Activated T-helper 9 cell treated with anti-CD3 and anti-CD28 coated beads, Interleukin-2, amount 50 U/mL, for 16 hours (primary cell): Measurements from ENCODE around the gene DNMT3L.
"Not testable (repeated sequence)": the region's sequence is repeated elsewhere in the genome, so short reads cannot be mapped to it uniquely, and the experiment has no call there.

Experiments used
- DNase-seq: peaks from one replicate; pipeline ENCODE4 v3.0.0-alpha.2; 2020; ENCODE audit warnings: low read depth

The DNMT3L gene

DNA sequence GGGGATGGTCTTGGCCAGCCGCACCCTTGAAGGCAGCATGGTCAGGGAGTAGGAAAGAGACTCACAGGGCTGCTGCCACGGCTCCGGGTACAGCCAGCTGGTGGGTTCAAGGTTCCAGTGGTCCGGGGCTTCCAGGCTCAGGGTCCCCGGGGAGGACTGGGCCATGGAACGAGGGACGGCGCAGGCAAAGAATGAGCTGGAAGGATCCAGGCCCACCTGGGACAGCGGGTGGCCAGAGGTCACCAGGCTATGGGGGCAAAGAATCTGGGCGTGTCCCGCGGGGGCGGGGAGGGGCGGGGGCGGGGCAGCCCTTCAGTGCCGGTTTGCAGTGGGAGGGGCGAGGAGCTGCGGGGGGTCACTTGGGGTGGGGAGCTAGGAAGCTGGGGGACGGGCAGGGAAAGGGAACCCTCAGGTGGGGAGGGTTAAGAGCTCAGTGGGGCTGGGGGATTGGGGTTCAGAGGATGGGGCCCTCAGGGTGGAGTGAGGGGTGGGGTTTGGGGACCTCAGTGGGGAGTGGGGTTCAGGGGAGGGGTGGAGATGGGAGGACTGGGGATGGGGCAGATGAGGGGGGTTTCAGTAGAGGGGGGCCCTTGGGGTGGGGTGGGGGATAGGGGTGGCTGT lies at the start of gene DNMT3L:
DNMT3L (minus strand) TSS at position 223 of the 621 bp plus-strand sequence. CDS start 638 bp downstream, outside the sequence.
- no peak for DNase-seq

DNA sequence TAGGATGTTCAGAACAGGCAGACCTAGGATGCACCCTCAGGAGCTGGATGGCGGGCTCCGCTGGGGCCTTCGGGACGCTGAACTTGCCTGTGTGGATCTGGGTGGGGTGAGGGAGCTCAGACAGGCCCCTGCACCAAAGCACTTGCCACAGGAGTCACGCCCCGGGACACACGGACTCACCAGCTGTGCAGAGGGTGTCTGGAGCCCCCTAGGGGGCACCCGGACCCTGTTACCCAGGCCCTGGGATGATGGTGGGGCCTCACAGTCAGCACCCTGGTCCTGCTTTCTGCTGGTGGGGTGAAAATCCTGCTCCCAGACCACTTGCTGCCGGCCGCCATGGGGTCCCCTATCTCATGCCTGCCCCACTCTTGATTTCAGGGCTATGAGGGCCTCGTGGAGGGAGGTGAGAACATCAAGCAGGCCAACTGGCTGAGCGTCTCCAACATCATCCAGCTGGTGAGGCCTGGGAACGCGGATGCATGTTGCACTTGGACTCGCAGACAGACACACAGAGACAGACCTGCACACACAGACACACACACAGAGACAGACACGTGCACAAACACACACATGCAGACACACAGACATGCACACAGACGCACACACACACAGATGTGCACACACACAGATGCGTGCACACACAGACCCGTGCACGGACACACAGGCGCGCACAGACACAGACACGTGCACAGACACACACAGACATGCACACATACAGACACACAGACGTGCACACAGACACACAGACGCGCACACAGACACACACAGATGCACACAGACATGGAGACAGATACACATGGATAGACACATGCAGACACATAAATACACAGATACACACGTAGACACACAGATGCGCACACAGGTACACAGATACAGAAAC lies 49.2 kb upstream of the DNMT3L start:
- DNase-seq: no peak

DNA sequence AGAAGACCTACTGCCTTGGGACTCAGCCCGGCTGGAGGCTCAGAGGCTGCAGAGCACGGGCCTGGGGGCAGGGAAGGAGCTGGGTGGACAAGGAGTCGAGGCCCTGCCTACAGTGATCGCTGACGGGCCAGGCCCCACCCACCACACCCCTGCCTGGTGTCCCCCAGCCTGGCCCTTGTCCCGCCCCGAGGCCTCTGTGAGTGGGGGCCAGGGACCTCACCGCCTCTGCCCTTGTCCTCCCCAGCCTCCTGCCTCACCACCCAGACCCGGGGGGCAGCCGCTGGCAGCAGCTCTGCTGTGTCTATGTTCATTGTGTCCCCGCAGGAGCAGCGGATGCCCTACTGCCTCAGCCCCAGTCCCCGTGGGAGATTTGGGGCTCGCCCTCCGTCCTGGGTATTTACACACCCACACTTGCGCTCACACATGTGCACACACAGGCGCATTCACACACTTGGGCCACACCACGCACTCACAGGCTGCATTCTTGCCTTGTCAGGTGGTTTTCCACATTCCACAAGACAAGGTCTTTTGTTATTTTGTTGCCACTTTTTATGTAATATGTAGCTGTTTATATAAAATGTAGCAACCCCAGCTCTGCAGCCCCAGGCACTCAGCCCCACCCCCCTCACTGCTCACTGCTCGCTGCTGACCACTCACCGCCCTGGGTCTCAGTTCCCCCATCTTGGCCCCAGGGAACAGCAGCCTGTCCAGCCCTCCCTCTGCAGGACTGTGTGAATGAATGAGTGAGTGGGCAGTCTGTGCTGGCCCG lies 45.4 kb upstream of the DNMT3L start:
- no peak for DNase-seq

DNA sequence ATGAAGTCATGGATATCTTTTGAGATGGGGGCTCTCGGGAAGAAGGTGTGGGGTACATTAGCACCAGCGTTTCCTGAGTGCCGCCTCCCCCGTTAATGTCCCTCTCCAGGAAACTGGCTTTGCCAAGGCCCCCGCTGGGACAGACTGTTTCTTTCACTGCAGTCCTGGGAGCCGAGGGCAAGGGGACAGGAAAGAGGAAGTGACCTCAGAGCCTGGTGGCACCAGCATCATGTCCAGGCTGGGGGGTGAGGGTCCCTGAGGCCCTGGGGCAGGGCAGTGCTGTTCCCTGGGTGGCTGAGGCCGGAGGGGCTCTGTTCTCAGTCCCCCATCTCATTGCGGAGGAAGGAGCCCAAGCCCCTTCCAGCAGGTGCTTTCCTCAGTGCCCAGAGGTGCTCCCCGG lies 44.0 kb upstream of the DNMT3L start:
- no peak for DNase-seq

DNA sequence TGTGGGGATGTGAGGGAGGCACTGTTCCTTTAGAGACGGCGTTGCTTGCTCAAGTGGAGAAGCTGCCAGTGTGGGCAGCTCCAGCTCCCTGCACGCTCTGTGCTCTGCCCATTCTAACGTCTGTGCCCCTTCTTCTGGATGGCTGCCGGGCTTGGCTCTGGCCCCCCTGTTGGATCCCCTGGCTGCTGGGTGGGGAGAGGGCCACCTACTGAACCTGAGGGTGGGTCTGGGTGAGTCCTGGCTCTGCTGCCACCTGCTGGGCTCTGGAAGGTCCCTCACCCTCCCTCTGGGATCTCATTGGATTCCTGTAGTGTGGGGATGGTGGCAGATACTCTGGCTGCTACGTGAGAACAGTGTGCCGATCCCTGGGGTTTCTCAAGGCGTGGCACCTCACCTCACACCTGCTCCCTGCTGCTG lies 43.2 kb upstream of the DNMT3L start:
- DNase-seq: peak; percentile 25

DNA sequence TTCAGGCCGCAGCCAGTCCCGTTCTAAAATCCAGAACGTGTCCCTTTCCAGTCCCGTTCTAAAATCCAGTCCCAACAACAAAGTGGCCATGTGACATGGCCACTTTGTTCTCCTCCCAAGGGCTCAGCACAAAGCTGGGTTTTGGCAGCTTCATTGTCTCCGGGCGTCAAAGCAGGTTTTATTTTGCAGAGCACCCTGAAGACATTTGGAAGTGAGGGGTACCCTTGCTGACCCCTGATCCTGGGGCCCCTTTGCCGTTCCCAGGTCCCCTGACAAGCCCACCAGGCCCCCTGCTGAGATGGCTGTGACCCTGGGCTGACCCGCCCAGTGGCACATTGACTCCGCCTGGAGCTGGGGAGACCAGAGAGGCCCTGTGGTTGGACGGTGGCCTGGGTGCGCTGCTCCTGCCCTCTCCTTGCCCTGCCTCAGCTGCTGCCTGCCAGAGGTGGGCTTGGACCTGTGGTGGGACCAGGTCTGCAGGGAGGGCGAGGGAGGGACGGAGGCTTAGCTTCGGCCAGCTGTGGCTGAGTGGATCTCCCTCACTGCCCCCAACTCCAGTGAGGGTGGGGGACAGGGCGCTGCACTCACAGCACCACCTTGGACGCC lies 42.4 kb upstream of the DNMT3L start:
- no peak for DNase-seq

DNA sequence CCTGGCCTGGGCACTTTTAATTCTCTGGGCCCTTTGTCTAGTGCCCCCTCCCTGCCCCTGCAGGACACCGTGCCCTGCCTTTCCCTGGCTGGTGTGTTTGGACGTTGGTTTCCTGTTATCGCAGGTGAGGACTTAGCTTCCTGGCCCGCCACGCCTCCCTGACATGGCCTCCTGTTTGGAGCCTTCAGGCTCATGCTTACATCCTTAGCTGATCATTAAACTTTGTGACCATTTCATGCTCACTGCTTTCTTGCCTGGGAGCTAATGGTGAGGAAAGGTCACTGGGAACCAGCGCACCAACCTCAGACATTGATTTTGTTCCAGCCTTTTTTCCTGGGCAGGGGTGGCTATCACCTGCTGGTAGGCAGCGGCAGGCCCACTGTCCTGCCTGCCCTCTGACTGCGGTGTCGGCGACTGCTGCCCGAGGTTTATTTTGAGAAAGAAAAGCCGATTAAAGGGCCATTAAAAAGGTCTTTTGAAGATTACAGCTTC lies 41.8 kb upstream of the DNMT3L start:
- DNase-seq: no peak

DNA sequence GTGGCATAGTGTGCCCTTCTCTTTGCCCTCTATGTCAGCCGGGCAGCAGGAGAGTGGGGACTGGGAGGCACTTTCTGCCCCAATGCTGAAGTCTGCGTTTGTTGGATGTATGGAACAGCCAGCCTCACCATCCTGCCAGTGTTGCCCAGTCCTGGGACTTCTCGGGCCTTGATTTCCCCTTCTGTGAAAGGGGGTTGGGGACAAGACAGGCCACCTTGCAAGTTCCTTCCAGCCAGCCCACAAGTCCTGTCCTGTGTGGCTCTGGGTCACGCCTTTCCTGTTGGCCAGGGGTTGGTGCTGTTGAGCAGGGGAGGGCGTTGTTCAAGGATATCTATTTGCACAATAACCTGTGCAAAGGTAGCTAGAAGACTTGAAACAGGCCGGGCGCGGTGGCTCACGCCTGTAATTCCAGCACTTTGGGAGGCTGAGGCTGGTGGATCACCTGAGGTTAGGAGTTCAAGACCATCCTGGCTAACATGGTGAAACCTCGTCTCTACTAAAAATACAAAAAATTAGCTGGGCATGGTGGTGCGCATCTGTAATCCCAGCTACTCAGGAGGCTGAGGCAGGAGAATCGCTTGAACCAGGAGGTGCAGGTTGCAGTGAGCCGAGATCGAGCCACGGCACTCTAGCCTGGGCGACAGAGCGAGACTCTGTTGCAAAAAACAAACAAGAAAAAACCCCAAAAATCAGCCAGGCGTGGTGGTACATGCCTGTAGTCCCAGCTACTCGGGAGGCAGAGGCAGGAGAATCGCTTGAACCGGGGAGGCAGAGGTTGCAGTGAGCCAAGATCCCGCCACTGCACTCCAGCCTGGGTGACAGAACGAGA lies 41.1 kb upstream of the DNMT3L start:
- not testable (repeated sequence) for DNase-seq

DNA sequence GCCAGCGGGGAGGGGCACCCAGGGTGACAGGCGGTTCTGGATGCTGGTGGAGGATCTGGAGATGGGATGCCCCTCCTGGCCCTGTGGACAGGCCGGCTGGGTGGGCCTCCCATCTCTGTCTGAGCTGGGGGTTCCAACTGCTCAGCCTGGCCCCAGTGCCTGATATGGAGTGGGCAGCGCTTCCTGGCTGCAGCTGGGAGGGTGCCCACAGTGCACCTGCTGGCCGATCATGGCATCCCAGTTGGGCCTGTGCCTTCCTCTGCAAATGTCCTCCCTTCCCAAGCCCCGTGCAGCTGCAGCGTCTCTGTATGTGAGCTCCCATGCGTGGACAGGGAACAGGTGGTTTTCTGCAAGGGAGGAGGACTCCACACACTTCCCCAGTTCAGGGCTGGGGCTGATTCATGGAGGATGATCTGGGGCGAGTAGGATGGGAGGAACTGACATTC lies 40.3 kb upstream of the DNMT3L start:
- no peak for DNase-seq

DNA sequence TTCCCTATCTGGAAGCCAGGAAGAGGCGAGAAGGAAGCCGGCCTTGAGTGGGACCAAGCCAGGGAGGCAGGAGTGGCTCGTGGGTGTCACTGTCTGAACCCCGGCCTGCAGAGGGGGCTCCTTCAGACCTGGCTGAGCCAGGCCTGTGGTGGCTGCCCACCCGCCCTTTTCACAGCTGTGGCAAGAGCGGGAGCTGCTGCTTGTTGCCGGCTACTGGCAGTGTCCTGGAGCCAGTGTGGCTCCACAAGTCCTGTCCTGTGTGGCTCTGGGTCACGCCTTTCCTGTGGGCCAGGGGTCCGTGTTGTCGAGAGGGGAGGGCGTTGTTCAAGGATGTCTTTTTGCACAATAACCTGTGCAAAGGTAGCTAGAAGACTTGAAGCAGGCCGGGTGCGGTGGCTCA lies 39.4 kb upstream of the DNMT3L start:
- no peak for DNase-seq

DNA sequence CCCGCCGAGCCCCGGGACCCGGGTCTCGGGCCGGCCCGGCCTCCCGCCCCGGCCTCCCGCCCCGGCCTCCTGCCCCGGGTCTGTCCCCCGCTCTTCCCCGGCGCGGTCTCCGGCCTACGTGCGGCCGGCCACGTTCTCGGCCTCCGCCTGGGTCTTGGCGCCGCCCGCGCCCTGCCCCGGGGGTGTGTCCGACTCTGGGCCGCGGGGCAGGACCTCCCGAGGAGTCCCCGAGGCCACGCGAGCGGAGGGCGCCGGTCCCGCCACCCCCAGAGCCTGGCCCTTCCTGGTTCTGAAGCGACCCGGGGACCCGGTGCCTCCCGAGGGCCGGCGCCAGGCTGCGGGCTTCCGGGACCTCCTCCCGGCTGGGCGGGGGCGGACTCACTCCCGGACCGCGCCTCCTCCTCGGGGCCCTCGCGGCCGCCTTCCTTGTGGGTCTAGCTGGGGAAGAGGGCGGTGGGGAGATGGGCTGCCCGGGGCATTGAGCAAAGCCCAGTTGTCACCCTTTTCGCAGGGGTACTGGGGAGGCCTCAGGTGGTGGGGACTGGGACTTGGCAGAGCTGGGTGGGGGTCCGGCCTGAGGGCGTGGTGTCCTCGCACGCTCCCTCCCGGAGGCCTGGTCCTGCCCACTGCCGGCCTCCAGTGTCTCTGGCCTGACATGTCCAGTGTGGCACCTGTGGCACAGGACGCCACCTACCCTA lies 38.7 kb upstream of the DNMT3L start:
- peak; percentile 46 for DNase-seq

DNA sequence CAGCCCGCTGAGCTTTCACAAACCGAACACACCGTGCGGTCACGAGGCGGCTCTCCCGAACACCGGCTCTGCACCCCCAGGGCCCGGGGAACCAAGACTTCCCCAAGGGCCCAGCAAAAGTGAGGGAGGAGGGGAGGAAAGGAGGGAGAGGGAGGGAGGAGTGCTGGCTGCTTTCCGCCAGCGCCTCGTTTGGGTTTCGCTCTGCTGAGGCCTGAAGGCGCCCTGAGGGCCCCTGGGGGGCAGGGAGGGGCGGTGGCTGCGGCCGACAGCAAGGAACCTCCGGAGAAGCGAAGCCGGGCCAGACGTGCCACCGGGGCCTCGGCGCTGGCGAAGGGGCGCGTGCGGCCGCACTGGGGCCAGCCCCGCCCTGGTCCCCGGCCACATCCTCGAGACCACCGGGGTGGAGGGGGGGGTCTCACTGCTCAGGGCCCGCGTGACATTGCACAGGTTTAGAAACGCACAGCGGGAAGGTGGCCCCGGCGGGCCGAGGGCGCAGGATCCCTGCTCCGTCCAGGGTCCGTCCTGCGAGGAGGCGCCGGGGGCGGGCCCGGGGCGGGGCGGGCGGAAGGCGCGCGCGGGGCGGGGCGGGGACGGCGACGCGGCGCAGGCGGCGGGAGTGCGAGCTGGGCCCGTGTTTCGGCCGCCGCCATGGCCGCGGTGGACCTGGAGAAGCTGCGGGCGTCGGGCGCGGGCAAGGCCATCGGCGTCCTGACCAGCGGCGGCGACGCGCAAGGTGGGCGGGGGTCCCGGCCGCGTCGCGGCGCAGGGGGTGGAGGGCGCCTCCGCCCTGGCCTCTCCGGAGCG lies 38.0 kb upstream of the DNMT3L start, which contains the start of gene PFKL:
PFKL (plus strand) TSS at position 596 of the 804 bp plus-strand sequence; CDS start at position 649, 53 bp downstream.
- peak; percentile 46 for DNase-seq

DNA sequence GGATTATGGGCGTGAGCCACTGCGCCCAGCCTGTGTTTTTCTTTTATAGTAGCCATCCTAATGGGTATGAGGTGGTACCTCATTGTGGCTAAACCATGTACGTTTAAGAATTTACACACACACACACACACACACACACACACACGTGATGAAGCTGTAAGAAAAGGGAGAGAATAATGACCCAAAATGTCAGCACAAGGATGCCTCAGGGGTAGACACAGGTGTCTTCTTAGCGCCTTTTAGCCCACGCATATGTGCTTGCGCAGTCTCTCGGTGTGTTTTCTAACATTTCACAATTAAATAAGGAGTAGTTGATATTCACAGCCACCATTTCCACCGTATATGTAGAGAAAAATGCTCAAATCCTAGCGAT lies 37.4 kb upstream of the DNMT3L start:
- no peak for DNase-seq

DNA sequence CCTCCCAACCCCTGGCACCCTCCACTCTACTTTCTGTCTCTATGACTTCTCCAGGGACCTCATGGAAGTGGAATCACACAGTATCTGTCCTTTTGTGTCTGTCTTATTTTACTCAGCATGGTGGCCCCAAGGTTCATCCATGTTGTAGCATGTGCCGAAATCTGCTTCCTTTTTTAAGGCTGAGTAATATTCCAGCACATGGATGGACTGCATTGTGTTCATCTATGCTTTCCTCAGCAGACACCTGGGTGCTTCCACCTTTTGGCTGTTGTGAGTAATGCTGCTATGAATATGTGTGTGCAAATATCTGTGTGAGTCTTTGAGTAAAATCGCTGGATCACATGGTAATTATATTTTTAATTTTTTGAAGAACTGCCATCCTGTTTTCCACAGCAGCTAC lies 36.6 kb upstream of the DNMT3L start:
- no peak for DNase-seq

DNA sequence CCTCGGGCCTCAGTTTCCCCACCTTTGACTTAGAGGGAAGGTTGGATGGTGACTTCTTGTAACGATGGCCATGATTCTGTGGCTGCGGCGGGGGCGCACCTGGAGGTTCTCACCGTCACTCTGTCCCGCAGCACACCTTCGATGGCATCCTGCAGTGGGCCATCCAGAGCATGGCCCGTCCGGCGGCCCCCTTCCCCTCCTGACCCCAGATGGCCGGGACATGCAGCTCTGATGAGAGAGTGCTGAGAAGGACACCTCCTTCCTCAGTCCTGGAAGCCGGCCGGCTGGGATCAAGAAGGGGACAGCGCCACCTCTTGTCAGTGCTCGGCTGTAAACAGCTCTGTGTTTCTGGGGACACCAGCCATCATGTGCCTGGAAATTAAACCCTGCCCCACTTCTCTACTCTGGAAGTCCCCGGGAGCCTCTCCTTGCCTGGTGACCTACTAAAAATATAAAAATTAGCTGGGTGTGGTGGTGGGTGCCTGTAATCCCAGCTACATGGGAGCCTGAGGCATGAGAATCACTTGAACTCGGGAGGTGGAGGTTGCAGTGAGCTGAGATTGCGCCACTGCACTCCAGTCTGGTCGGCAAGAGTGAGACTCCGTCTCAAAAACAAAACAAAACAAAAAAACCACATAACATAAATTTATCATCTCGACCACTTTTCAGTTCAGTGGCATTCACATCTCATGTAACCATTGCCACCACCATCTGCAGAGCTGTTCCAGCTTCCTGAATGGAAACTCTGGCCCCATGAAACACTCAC lies 36.0 kb upstream of the DNMT3L start:
- DNase-seq: peak; percentile 65

DNA sequence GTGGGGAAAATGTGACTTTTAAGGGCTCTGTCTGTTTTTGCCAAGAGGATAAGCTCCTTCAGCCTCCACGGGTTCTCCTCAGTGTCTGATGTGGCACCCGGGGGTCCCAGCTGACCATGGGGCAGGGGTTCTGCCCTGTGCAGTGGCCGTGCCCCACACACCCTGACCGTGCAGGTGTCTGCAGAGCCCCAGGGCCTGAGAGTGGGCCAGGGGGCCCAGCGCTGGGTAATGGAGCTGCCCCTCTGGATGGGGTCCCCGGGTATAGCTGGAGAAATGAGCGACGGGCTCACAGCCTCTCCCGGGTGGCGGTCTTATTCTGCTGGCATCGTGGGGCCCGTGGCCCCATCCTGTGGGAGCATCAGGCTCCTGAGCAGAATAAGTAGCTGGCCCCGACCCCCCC lies 35.2 kb upstream of the DNMT3L start:
- no peak for DNase-seq

DNA sequence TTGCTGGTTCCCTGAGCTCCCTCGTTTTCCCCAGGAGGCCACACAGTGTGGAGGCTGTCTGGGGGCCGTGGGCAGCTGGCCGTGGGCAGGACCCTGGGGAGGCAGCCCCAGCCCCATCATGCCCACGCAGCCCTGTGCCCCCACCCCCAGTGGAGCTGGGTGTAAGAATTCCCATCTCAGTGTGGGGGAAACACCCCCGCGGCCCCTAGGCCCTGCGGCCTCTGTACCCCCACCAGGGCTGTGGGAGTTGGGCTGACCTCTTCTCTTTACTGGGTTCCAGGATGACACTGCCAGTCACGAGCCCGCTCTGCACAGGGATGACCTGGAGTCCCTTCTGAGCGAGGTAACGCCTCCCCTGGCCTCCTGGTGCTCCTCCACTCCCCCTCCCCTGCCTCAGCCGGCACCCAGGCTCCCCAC lies 34.4 kb upstream of the DNMT3L start:
- DNase-seq: no peak

DNA sequence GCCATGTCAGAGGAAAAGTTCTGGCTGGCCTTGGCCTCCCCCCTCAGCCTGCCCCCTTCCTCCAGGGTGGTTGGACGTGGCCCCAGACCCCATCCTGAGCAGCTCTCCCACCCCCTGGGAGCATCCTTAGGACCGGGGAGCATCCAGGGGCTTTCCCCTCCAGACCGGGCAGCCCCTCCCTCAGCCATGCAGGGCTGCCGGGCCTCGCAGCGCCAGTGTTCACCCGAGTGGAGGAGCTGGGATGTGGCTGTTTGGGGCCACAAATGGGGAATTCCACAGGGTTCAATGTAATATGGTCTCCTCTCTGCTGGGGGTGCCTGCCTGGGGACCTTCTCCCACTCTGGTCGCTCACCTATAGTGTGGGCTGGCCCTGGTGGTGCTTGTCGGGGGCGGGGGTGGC lies 33.9 kb upstream of the DNMT3L start:
- DNase-seq: no peak

DNA sequence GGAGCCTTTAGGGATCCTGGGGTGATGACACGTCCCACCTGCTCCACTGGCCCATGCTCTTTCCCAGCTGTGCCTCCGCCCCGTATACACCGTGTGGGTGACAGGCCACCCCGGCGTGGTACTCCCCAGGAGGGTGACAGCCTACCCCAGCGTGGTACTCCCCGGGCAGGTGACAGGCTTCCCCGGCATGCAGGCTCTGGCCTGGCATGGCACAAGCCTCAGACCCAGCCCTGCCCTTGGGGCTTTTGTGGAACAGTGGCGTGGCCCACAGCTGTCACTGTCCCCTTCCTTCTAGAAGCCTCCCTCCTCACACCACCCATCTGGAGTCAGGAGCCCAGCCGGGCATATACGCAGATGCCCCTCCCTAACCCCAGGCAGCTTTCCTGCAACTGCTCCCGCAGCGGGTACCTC lies 33.5 kb upstream of the DNMT3L start:
- no peak for DNase-seq
